Measurements from ENCODE around the gene STK32A.
"Not testable (repeated sequence)": the region's sequence is repeated elsewhere in the genome, so short reads cannot be mapped to it uniquely, and the experiment has no call there.

GRCh38 chr5:147367381-147367780 is 132.6 kb downstream of the STK32A start:
- not testable (repeated sequence) for TF ChIP-seq CTCF (IDR thresholded peaks at IDR 0.05); EZH2 (IDR thresholded peaks at IDR 0.05; ENCODE audit: borderline replicate concordance, insufficient read depth, low read depth, low read length, poor library complexity, severe bottlenecking)
